Ureter (tissue), 1 donor: ENCODE measurements around the gene IL1RAPL1. TPM values are rescaled to one million over a fixed set of nuclear protein-coding genes. Genes with fewer than 3 reads are reported as not detected.
"Not testable (repeated sequence)": the region's sequence is repeated elsewhere in the genome, so short reads cannot be mapped to it uniquely, and the experiment has no call there.

Experiments used
- DNase-seq: peaks from one replicate; pipeline ENCODE4 v3.0.0-alpha.2; 2020; ENCODE audit warnings: low spot score
- total RNA-seq: library from RNA; stranded (reverse); gene quantifications from one replicate; pipeline ENCODE4 v1.2.4, GENCODE V29; 2023
- donor health status: DM: yes; HTN: yes; CAD: no.

The IL1RAPL1 gene
- total RNA-seq, 1 donor from 2014 or later, result 0.49 TPM

- no peak for DNase-seq
These were observed 670.3 kb downstream of the IL1RAPL1 start for GRCh38 chrX:29257521-29257920.

DNA sequence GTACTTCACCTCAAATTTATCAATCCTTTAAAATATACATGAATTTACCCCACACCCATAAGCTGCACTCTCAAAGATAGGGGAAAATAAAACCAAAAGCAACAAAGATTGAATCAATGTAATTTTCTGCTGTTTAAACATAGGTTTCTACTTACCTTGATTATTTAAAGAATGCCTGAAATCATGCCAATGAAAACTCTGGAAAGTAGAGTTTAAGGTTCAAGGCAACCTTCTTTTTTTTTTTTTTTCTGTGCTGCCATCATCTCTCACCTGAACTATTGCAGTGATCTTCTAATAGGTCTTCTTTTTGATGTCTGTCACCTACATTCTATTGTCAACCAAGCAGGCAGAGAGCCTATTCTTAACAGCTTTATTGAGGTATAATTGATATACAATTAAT, 682.1 kb downstream of the IL1RAPL1 start:
- no peak for DNase-seq

GRCh38 chrX:29274517-29274916, 687.3 kb downstream of the IL1RAPL1 start:
- no peak for DNase-seq

- DNase-seq, result no peak
These were observed 688.7 kb downstream of the IL1RAPL1 start for GRCh38 chrX:29275928-29276327.

DNA sequence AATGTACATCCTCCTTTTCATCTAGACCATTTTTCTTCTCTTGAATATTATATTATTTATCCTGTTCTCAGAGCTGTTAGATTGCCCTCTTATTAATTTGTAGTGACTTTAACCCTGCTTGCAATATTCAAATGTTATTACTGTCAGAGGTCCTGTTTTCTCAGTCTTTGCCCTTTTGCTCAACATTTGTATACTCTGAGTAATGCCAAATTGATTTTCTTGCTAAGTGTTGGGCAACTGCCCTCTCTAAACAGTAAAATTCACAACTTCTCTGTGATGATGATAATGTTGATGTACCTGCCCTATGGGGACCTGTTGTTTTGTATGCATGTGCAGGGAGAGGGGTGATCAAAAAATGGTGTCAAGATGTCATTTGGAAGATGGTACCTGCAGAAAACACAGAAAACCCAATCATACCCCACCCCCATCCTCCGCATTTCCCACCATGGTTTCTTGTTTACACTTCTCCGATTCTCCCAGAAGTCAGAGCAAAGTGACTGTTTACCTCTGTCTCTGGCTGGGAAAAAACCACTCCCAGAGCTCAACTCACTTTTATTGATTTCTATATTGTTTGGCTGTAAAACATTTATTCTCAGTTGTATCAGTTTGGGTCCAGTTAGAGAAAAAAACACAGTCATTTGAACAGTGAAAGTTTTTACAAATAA, 694.0 kb downstream of the IL1RAPL1 start:
- no peak for DNase-seq

- no peak for DNase-seq
These were observed 698.4 kb downstream of the IL1RAPL1 start for GRCh38 chrX:29285664-29286063.

- DNase-seq, result no peak
These were observed 708.9 kb downstream of the IL1RAPL1 start for GRCh38 chrX:29295987-29296680.

- DNase-seq, result no peak
These were observed 710.0 kb downstream of the IL1RAPL1 start for GRCh38 chrX:29297171-29297800.

- no peak for DNase-seq
These were observed 712.4 kb downstream of the IL1RAPL1 start for GRCh38 chrX:29299684-29300083.

GRCh38 chrX:29308726-29309125, 721.5 kb downstream of the IL1RAPL1 start:
- DNase-seq, result no peak

DNA sequence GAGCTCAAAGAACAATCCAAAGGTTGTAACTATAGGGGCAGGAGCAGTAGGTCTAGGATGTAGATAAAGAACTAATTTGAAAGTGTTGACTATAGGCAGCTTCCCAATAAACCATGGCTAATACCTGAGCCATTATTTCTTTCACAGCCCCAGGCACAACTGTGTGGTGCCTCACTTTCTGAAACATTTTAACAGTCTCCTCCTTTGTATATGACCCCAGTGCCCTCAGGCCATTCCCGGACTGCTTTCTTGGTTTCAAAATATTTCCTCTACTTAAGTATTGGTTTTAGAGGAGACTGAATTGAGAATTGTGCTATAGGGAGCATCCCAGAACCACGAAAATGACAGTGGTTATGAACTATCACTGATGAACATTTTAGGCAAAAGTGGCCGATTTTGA, 728.7 kb downstream of the IL1RAPL1 start:
- DNase-seq, result no peak

- no peak for DNase-seq
These were observed 730.8 kb downstream of the IL1RAPL1 start for GRCh38 chrX:29318012-29318411.

GRCh38 chrX:29332429-29332828, 745.2 kb downstream of the IL1RAPL1 start:
- not testable (repeated sequence) for DNase-seq

DNA sequence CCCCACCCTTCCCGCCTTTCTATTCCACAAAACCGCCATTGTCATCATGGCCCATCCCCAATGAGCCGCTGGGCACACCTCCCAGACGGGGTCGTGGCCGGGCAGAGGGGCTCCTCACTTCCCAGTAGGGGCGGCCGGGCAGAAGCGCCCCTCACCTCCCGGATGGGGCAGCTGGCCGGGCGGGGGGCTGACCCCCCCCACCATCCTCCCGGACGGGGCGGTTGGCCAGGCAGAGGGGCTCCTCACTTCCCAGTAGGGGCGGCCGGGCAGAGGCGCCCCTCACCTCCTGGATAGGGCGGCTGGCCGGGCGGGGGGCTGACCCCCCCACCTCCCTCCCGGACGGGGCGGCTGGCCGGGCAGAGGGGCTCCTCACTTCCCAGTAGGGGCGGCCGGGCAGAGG, 745.8 kb downstream of the IL1RAPL1 start:
- not testable (repeated sequence) for DNase-seq

- no peak for DNase-seq
These were observed 761.0 kb downstream of the IL1RAPL1 start for GRCh38 chrX:29348288-29348687.

DNA sequence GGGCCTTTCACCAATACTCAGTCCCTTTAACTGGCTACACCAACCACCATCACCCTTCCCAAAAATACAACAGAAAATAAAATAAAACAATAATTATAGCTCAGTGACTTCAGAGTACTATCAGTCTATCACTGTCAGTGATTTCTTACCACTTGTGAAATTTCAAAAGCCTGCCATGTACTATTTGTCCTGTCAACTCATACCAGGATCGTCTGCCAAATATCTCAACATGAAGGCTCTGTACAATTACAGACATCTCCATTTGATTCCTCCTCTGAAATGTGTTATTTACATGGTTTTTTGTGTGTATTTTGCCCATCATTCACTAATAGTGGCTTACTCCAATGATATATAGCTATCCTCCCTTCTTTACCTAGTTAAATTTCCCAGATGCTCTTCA, 772.0 kb downstream of the IL1RAPL1 start:
- DNase-seq, result no peak

DNA sequence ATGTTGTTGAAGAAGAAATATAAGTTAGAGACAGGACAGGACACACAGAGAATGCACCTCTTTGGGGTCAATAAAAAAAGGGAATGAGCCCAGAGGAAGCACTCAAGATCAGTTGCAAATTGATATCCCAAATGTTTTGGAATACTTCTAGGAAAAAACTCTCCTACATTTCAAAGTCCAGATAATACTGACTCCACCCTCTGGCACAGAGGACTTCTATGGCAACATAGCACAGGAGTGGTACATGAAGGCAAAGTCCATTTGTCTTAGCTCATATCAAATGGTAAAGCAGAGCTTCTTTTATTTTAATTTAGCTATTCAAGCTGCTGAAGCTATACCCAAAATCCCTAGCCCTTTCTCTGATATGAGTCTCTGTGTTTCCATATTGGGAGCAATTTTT, 787.5 kb downstream of the IL1RAPL1 start:
- DNase-seq, result not testable (repeated sequence)

GRCh38 chrX:29376584-29376983, 789.3 kb downstream of the IL1RAPL1 start:
- DNase-seq, result no peak

DNA sequence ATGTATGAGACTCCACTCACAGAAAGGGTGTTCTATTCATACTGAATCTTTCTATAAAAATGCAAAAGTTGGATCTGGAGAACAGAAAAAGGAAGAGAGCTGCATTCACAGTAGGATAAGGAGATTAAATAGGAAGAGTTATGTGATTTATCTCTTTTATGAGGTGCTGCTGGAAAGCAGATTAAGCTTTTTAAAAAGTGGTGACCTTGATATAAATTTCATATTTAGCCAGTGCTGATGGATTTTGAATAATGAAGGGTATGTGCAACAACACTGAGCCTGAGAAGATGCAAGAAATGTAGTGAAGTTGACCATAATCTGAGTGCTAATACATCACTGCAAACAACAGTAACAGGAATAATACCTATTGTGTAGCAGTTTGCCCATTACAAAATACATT, 795.6 kb downstream of the IL1RAPL1 start:
- DNase-seq, result no peak

- DNase-seq, result no peak
These were observed 801.3 kb downstream of the IL1RAPL1 start for GRCh38 chrX:29388509-29388908.

DNA sequence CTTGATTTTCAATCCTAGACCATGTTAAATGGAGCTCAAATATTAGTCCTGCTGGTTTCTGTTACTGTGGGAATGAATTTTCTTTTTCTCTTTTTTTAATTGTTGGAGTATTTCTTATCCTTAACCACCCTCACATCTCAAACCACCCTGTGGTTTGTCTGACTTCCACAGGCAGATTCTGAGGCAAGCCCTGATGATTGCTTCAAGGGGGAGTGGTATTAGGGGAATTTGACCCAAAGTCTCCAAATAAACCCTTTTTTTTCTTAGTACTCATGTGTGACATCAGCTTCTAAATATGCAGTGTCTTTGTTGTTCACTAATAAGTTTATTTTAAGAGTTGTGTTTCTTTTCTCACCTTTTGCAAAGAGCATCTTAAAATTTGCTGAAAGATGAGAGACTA, 810.3 kb downstream of the IL1RAPL1 start:
- DNase-seq, result no peak

DNA sequence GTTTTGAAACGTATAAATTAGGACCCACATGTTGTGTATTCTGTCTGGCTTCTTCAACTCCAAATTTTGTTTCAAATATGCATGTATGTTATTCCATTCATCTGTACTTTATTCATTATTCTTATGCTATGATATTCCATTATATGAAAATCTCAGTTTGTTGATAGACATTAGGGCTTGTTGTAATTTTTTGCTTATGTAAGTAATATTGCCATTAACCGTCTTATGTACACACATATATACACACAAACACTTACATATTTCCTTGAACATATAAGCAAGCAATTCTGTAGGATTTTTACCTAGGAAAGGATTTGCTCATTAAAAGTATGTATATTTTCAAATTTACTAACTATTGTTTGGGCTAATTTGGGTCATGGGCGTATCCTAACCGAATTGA, 820.1 kb downstream of the IL1RAPL1 start:
- DNase-seq, result no peak
